ENCODE data around the gene KLF16.

- no peak for TF ChIP-seq EZH2phosphoT487 (IDR thresholded peaks at IDR 0.05; ENCODE audit: insufficient read depth, low read depth)
- TF ChIP-seq EZH2 (IDR thresholded peaks at IDR 0.05; ENCODE audit: insufficient read depth, poor library complexity, severe bottlenecking) = no peak
Observed at GRCh38 chr19:1872807-1873523, 9.6 kb upstream of the KLF16 start.

Data from GM23248 (cell line).